Prostate gland (tissue), 2 donors: ENCODE measurements around the gene ZSCAN31.

Experiments used
- CTCF ChIP-seq, 4 experiments: fragments of 200-600 bp in 2 of 4; fragments of 450-650 bp in 2 of 4; sonication (generic) in 2 of 4; IDR thresholded peaks; 1 replicate in 3 of 4; 2 replicates in 1 of 4; pipeline ENCODE4 v1.5.1; 2016 to 2019; ENCODE audit warnings: antibody characterized with exemption in 4 of 4, mild to moderate bottlenecking in 2 of 4, moderate library complexity in 2 of 4
- POLR2A ChIP-seq: fragments of 450-650 bp; IDR thresholded peaks from one replicate; pipeline ENCODE4 v1.6.1; 2016; ENCODE audit warnings: antibody characterized with exemption, mild to moderate bottlenecking

DNA sequence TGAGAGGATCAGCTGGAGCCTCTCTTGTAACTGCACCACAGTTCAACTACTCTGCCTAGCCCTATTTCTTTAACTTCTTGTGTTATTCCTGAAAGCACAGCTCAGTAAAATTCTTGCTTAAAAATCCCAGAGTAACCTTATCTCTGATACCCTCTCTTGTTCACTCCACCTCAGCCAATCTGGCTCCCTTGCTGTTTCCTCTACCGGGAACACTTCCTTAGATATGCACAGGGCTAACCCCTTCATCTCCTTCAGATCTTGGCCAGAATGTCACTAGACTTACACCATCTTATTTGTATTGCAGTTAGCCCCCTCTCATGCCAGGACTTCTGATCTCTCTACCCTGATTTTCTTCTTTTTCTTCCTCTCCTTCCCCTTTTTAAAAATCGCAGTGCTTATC lies 11.2 kb upstream of the ZSCAN31 start:
- TF ChIP-seq CTCF (IDR thresholded peaks at IDR 0.05) (no peak), POLR2A (no peak)
